HuH-7 (cell line): ENCODE results near the gene CHEK2.
"Not testable (repeated sequence)": the region's sequence is repeated elsewhere in the genome, so short reads cannot be mapped to it uniquely, and the experiment has no call there.

Experiments used
- DNase-seq: peaks from one replicate; pipeline ENCODE4 v3.0.0; 2011; ENCODE audit warnings: low spot score

Gene CHEK2

GRCh38 chr22:28741785-28742561 lies at the start of gene CHEK2, which contains the start of gene HSCB:
TSS of gene CHEK2 (minus strand) at chr22:28741820. CDS start at chr22:28734721, 7,099 bp downstream.
TSS of gene HSCB (plus strand) at chr22:28742039. CDS start at chr22:28742096, 57 bp downstream.
- peak; percentile 96 for DNase-seq

GRCh38 chr22:28791124-28791523 lies 49.5 kb upstream of the CHEK2 start:
- DNase-seq, result no peak

GRCh38 chr22:28788601-28789000 lies 47.0 kb upstream of the CHEK2 start:
- no peak for DNase-seq

GRCh38 chr22:28783786-28784671 lies 42.4 kb upstream of the CHEK2 start:
- DNase-seq, result peak; percentile 92

GRCh38 chr22:28780296-28780695 lies 38.7 kb upstream of the CHEK2 start:
- no peak for DNase-seq

GRCh38 chr22:28779833-28780232 lies 38.2 kb upstream of the CHEK2 start:
- no peak for DNase-seq

- DNase-seq, result no peak
Observed at GRCh38 chr22:28774378-28774777, 32.8 kb upstream of the CHEK2 start.

- peak; percentile 46 for DNase-seq
Observed at GRCh38 chr22:28773461-28773867, 31.8 kb upstream of the CHEK2 start.

GRCh38 chr22:28772633-28773460 lies 31.2 kb upstream of the CHEK2 start, which contains the start of gene CCDC117:
TSS of gene CCDC117 (plus strand) at chr22:28772695. CDS start at chr22:28772850, 155 bp downstream.
- peak; percentile 99 for DNase-seq

- DNase-seq, result no peak
Observed at GRCh38 chr22:28771195-28771791, 29.7 kb upstream of the CHEK2 start.

- no peak for DNase-seq
Observed at GRCh38 chr22:28769394-28770085, 27.9 kb upstream of the CHEK2 start.

GRCh38 chr22:28768701-28769393 lies 27.2 kb upstream of the CHEK2 start:
- no peak for DNase-seq

- no peak for DNase-seq
Observed at GRCh38 chr22:28766628-28767027, 25.0 kb upstream of the CHEK2 start.

- DNase-seq, result not testable (repeated sequence)
Observed at GRCh38 chr22:28762000-28762399, 20.4 kb upstream of the CHEK2 start.

- DNase-seq, result no peak
Observed at GRCh38 chr22:28761449-28761755, 19.8 kb upstream of the CHEK2 start.

- no peak for DNase-seq
Observed at GRCh38 chr22:28759861-28760560, 18.4 kb upstream of the CHEK2 start.

GRCh38 chr22:28754512-28754911 lies 12.9 kb upstream of the CHEK2 start:
- DNase-seq, result not testable (repeated sequence)

GRCh38 chr22:28750471-28750881 lies 8.9 kb upstream of the CHEK2 start:
- DNase-seq, result no peak

- no peak for DNase-seq
Observed at GRCh38 chr22:28743852-28744251, 2.2 kb upstream of the CHEK2 start.

- no peak for DNase-seq
Observed at GRCh38 chr22:28742562-28742962, 942 bp upstream of the CHEK2 start.
